HG03064 (cell line): Measurements from ENCODE around the gene PKD2L2.
"Not testable (repeated sequence)": the region's sequence is repeated elsewhere in the genome, so short reads cannot be mapped to it uniquely, and the experiment has no call there.

Experiments
- ATAC-seq: cut with Tn5 transposase; IDR thresholded peaks from one replicate; pipeline ENCODE4 v1.9.1; 2021; ENCODE audit warnings: low read depth; ENCODE audit not compliant: unreplicated experiment

PKD2L2 gene

GRCh38 chr5:137945825-137946224, 56.6 kb downstream of the PKD2L2 start:
- ATAC-seq: no peak

GRCh38 chr5:137954131-137954879, 65.0 kb downstream of the PKD2L2 start:
- no peak for ATAC-seq

GRCh38 chr5:137957948-137958347, 68.7 kb downstream of the PKD2L2 start:
- no peak for ATAC-seq

- ATAC-seq: no peak
These were observed 70.2 kb downstream of the PKD2L2 start for GRCh38 chr5:137959488-137959887.

GRCh38 chr5:137960141-137960540, 70.9 kb downstream of the PKD2L2 start:
- ATAC-seq: no peak

- ATAC-seq: no peak
These were observed 71.6 kb downstream of the PKD2L2 start for GRCh38 chr5:137960819-137961218.

- ATAC-seq: not testable (repeated sequence)
These were observed 81.1 kb downstream of the PKD2L2 start for GRCh38 chr5:137970384-137970783.

GRCh38 chr5:137975208-137975607, 86.0 kb downstream of the PKD2L2 start:
- ATAC-seq: no peak

GRCh38 chr5:137989419-137989818, 100.2 kb downstream of the PKD2L2 start:
- ATAC-seq: no peak
